Measurements from ENCODE around the gene PIGM.

PIGM gene

DNA sequence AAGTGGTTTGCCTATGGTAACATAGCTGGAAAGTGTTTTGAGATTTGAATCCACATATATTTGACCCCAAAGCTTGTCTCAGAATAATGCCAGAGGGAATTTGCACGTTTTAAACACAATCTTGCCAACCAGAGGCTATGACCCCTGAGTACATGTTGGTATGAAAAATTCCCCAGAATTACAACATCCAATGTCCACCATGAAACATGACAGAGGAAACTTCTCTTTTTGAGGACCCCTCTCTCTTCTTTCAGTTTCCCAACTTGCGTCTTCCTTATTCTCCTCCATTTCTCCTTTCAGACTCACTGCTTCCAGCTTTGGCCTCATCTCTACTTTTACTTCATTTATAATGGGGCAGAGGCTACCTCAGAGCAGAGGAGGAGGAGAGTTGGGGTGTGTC lies 44.0 kb upstream of the PIGM start:
- Histone ChIP-seq H3K14ac (ENCODE audit: low read length) (no peak overlapping the region), H2BK120ac (ENCODE audit: low read depth, low read length) (no peak overlapping the region), H2AFZ (ENCODE audit: low read length) (no peak overlapping the region), H4K91ac (ENCODE audit: low read depth, low read length, poor library complexity) (no peak overlapping the region), H3K18ac (ENCODE audit: low read length) (no peak overlapping the region), H3K4me2 (ENCODE audit: insufficient read depth, low read length, poor library complexity, severe bottlenecking) (no peak overlapping the region), H3K9me3 (replicated peaks in 1 of 2; ENCODE audit: control insufficient read depth in 2 of 2, insufficient read depth in 1 of 2, low read depth in 1 of 2, low read length in 2 of 2) (peaks cover 0 to 2% of the 10 kb centered on the region in 2 donors), H3K36me3 (replicated peaks in 1 of 2; ENCODE audit: control insufficient read depth in 2 of 2, insufficient read depth in 2 of 2, low read length in 2 of 2) (no peaks in the 10 kb centered on the region), H3K4me3 (ENCODE audit: low read length in 2 of 2) (no peak overlapping the region), H3K9ac (ENCODE audit: low read depth, low read length, poor library complexity) (no peak overlapping the region), H3K4me1 (ENCODE audit: control insufficient read depth in 2 of 2, insufficient read depth in 1 of 2, low read depth in 1 of 2, low read length in 2 of 2) (peaks cover 0 to 1% of the 10 kb centered on the region in 2 donors), H3K4ac (ENCODE audit: low read length) (no peak overlapping the region), H2AK5ac (ENCODE audit: low read depth, low read length) (no peak overlapping the region), H2BK15ac (ENCODE audit: low read length) (no peak overlapping the region), H4K8ac (ENCODE audit: low read depth, low read length) (no peak overlapping the region), H3K27me3 (ENCODE audit: control insufficient read depth in 3 of 3, insufficient read depth in 3 of 3, low read depth in 1 of 3, low read length in 3 of 3) (peaks cover 0 to 68% (median 10%) of the 10 kb centered on the region in 3 experiments), H3K27ac (replicated peaks; ENCODE audit: low read length) (no peak overlapping the region), H2BK5ac (ENCODE audit: low read length) (no peak overlapping the region), H2BK12ac (ENCODE audit: low read length) (no peak overlapping the region), H3K23ac (ENCODE audit: low read depth, low read length, poor library complexity) (no peak overlapping the region), H3K79me1 (ENCODE audit: low read depth, low read length) (no peaks in the 10 kb centered on the region)
- no CpG with 5 or more reads among the region's 2 CpGs for WGBS, 2 donors (ENCODE audit: extremely low coverage in 2 of 2, insufficient read length in 2 of 2, insufficient replicate concordance in 1 of 2)
- no peak for DNase-seq (ENCODE audit: low spot score)

DNA sequence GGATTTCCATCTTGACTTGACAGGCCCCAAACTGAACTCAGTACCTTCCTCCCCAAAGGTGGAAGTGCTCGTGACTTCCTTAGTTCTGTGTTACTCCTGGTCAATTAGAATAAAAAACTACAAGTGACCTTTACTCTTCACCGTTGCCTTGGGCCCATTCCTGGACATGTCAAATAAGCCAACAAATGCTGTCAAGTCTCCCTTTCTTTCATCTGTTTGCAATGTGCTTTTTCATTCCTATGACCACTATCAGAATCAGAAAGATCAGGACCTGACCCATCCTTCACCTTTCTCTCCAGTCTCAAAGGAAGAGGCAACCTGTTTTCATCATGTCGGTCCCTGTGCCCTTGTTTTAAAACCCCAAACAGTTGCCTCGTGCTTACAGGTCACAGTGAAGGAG lies 43.1 kb upstream of the PIGM start:
- no CpG with 5 or more reads among the region's 4 CpGs for WGBS, 2 donors (ENCODE audit: extremely low coverage in 2 of 2, insufficient read length in 2 of 2, insufficient replicate concordance in 1 of 2)
- H3K27me3 ChIP-seq (ENCODE audit: control insufficient read depth in 3 of 3, insufficient read depth in 3 of 3, low read depth in 1 of 3, low read length in 3 of 3), result peaks cover under 1 to 64% (median 4%) of the 10 kb centered on the region in 3 experiments

DNA sequence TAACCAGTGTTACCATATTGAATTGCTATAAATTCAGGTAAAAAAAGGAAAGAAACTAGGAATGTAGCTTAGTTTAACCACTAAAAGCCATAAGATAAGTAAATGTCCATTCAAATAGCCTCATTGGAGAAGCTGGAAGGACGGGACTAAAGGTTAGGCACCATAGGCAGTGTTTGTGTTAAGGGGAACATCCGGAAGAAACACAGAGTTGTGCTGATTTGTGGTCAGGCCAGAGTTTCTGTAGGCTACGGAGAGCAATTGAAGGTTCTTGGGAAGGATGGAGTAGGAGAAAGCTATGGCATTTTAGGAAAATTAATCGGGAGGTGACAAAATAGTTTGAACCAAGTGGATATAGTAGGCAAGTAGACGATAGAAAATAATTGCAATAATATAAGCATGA lies 39.5 kb upstream of the PIGM start:
- Histone ChIP-seq H4K91ac (ENCODE audit: low read depth, low read length, poor library complexity) (no peak overlapping the region), H3K9me3 (replicated peaks in 1 of 2; ENCODE audit: control insufficient read depth in 2 of 2, insufficient read depth in 1 of 2, low read depth in 1 of 2, low read length in 2 of 2) (peaks cover 0 to 2% of the 10 kb centered on the region in 2 donors), H3K4me2 (ENCODE audit: insufficient read depth, low read length, poor library complexity, severe bottlenecking) (no peak overlapping the region), H2BK15ac (ENCODE audit: low read length) (no peak overlapping the region), H2BK12ac (ENCODE audit: low read length) (no peak overlapping the region), H3K4me1 (ENCODE audit: control insufficient read depth in 2 of 2, insufficient read depth in 1 of 2, low read depth in 1 of 2, low read length in 2 of 2) (peaks cover 9 to 16% of the 10 kb centered on the region in 2 donors), H3K18ac (ENCODE audit: low read length) (no peak overlapping the region), H4K8ac (ENCODE audit: low read depth, low read length) (no peak overlapping the region), H2BK120ac (ENCODE audit: low read depth, low read length) (no peak overlapping the region), H3K9ac (ENCODE audit: low read depth, low read length, poor library complexity) (no peak overlapping the region), H3K36me3 (replicated peaks in 1 of 2; ENCODE audit: control insufficient read depth in 2 of 2, insufficient read depth in 2 of 2, low read length in 2 of 2) (no peaks in the 10 kb centered on the region), H2BK5ac (ENCODE audit: low read length) (no peak overlapping the region), H3K79me1 (ENCODE audit: low read depth, low read length) (no peaks in the 10 kb centered on the region), H3K4ac (ENCODE audit: low read length) (no peak overlapping the region), H3K27ac (replicated peaks; ENCODE audit: low read length) (no peak overlapping the region), H3K23ac (ENCODE audit: low read depth, low read length, poor library complexity) (no peak overlapping the region), H3K27me3 (ENCODE audit: control insufficient read depth in 3 of 3, insufficient read depth in 3 of 3, low read depth in 1 of 3, low read length in 3 of 3) (peaks cover 4 to 87% (median 14%) of the 10 kb centered on the region in 3 experiments), H2AK5ac (ENCODE audit: low read depth, low read length) (no peak overlapping the region), H2AFZ (ENCODE audit: low read length) (no peak overlapping the region), H3K4me3 (ENCODE audit: low read length in 2 of 2) (no peak overlapping the region), H3K14ac (ENCODE audit: low read length) (no peak overlapping the region)
- WGBS, 2 donors (ENCODE audit: extremely low coverage in 2 of 2, insufficient read length in 2 of 2, insufficient replicate concordance in 1 of 2), result no CpG with 5 or more reads among the region's 5 CpGs
- no peak for DNase-seq (ENCODE audit: low spot score)

More for the DNA sequence above, 43.1 kb upstream of the PIGM start:
- Histone ChIP-seq H3K9me3 (replicated peaks in 1 of 2; ENCODE audit: control insufficient read depth in 2 of 2, insufficient read depth in 1 of 2, low read depth in 1 of 2, low read length in 2 of 2) (peaks cover 0 to 2% of the 10 kb centered on the region in 2 donors), H4K8ac (ENCODE audit: low read depth, low read length) (no peak overlapping the region), H3K9ac (ENCODE audit: low read depth, low read length, poor library complexity) (no peak overlapping the region), H3K23ac (ENCODE audit: low read depth, low read length, poor library complexity) (no peak overlapping the region), H3K4me1 (ENCODE audit: control insufficient read depth in 2 of 2, insufficient read depth in 1 of 2, low read depth in 1 of 2, low read length in 2 of 2) (peaks cover 0 to 5% of the 10 kb centered on the region in 2 donors), H3K4ac (ENCODE audit: low read length) (no peak overlapping the region), H4K91ac (ENCODE audit: low read depth, low read length, poor library complexity) (no peak overlapping the region), H2BK12ac (ENCODE audit: low read length) (no peak overlapping the region), H3K36me3 (replicated peaks in 1 of 2; ENCODE audit: control insufficient read depth in 2 of 2, insufficient read depth in 2 of 2, low read length in 2 of 2) (no peaks in the 10 kb centered on the region), H2AK5ac (ENCODE audit: low read depth, low read length) (no peak overlapping the region), H2AFZ (ENCODE audit: low read length) (no peak overlapping the region), H3K27ac (replicated peaks; ENCODE audit: low read length) (no peak overlapping the region), H2BK5ac (ENCODE audit: low read length) (no peak overlapping the region), H3K4me3 (ENCODE audit: low read length in 2 of 2) (no peak overlapping the region), H2BK15ac (ENCODE audit: low read length) (no peak overlapping the region), H3K4me2 (ENCODE audit: insufficient read depth, low read length, poor library complexity, severe bottlenecking) (no peak overlapping the region), H3K14ac (ENCODE audit: low read length) (no peak overlapping the region), H3K79me1 (ENCODE audit: low read depth, low read length) (no peaks in the 10 kb centered on the region), H3K18ac (ENCODE audit: low read length) (no peak overlapping the region), H2BK120ac (ENCODE audit: low read depth, low read length) (no peak overlapping the region)
- no peak for DNase-seq (ENCODE audit: low spot score)

DNA sequence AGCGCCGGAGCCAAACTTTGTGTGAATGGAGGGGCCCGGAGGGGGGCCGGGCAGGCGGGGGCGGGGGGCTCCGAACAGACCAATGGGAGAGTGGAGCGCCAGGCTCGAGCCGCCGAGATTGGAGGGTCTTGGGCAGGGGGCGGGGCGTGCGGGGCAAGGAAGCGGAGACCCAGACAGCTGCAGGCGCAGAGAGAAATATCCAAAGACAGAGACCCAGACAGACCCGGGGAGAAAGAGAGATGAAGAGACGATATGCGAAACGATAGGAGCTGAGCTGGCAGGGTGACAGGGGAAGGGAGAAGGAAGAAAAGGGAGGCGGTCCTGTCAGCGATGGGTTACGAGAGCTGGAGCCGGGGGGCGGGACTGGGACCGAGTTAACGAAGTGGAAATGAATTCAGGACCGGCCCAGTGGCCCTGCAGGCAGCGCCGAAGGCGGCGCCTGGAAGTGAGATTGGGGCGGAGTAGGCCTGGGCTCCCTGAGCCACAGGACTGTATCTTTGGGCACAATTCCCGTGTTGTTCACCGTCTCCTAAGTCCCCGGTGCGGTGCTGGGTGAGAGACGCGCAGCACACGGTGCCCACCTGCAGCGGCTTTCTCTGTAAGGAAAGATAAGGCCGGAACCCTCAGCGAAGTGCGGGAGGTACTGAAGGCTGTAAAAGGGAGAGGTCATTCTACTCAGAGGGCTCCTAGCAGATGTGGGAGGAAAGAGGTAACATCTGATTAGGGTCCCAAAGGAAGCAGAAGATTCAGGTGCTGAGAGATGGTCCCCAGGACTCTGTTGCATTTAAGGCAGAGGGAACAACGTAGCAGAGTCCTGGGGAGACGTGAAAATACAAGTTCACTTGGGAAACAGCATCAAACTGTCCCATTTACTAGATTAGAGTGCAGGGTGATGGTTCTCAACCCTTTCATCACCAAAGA lies 38.7 kb upstream of the PIGM start:
- peaks cover 9 to 16% of the 10 kb centered on the region in 2 donors for H3K4me1 ChIP-seq (ENCODE audit: control insufficient read depth in 2 of 2, insufficient read depth in 1 of 2, low read depth in 1 of 2, low read length in 2 of 2)
- peak overlapping the region; percentile 97 for H2AFZ ChIP-seq (ENCODE audit: low read length)
- H3K9me3 ChIP-seq (replicated peaks in 1 of 2; ENCODE audit: control insufficient read depth in 2 of 2, insufficient read depth in 1 of 2, low read depth in 1 of 2, low read length in 2 of 2), result peaks cover 0 to 2% of the 10 kb centered on the region in 2 donors
- DNase-seq (ENCODE audit: low spot score), result peak; percentile 75
- no peak overlapping the region for H3K18ac ChIP-seq (ENCODE audit: low read length)
- H3K4me2 ChIP-seq (ENCODE audit: insufficient read depth, low read length, poor library complexity, severe bottlenecking), result peak overlapping the region; percentile 86
- H4K91ac ChIP-seq (ENCODE audit: low read depth, low read length, poor library complexity), result no peak overlapping the region
- no peak overlapping the region for H2BK12ac ChIP-seq (ENCODE audit: low read length)
- no peaks in the 10 kb centered on the region for H3K36me3 ChIP-seq (replicated peaks in 1 of 2; ENCODE audit: control insufficient read depth in 2 of 2, insufficient read depth in 2 of 2, low read length in 2 of 2)
- no peak overlapping the region for H2AK5ac ChIP-seq (ENCODE audit: low read depth, low read length)
- no peaks in the 10 kb centered on the region for H3K79me1 ChIP-seq (ENCODE audit: low read depth, low read length)
- no peak overlapping the region for H2BK120ac ChIP-seq (ENCODE audit: low read depth, low read length)
- no peak overlapping the region for H3K9ac ChIP-seq (ENCODE audit: low read depth, low read length, poor library complexity)
- no peak overlapping the region for H2BK5ac ChIP-seq (ENCODE audit: low read length)
- no CpG with 5 or more reads among the region's 46 CpGs for WGBS, 2 donors (ENCODE audit: extremely low coverage in 2 of 2, insufficient read length in 2 of 2, insufficient replicate concordance in 1 of 2)
- no peak overlapping the region for H3K27ac ChIP-seq (replicated peaks; ENCODE audit: low read length)
- no peak overlapping the region for H2BK15ac ChIP-seq (ENCODE audit: low read length)
- H3K4ac ChIP-seq (ENCODE audit: low read length), result no peak overlapping the region
- H3K27me3 ChIP-seq (ENCODE audit: control insufficient read depth in 3 of 3, insufficient read depth in 3 of 3, low read depth in 1 of 3, low read length in 3 of 3), result peaks cover 4 to 87% (median 14%) of the 10 kb centered on the region in 3 experiments
- H3K23ac ChIP-seq (ENCODE audit: low read depth, low read length, poor library complexity), result no peak overlapping the region
- H3K4me3 ChIP-seq (ENCODE audit: low read length in 2 of 2), result peak overlapping the region; percentile 63 to 81
- no peak overlapping the region for H3K14ac ChIP-seq (ENCODE audit: low read length)
- no peak overlapping the region for H4K8ac ChIP-seq (ENCODE audit: low read depth, low read length)
